HG03442 (cell line): ENCODE results near the gene PC.

ENCODE experiments used
- ATAC-seq: cut with Tn5 transposase; IDR thresholded peaks from one replicate; pipeline ENCODE4 v1.9.1; 2021; ENCODE audit warnings: mild to moderate bottlenecking, moderate library complexity; ENCODE audit not compliant: unreplicated experiment

The PC gene

GRCh38 chr11:66857234-66857926, 100.8 kb downstream of the PC start:
- ATAC-seq: no peak

- ATAC-seq: peak; percentile 14
These were observed 101.5 kb downstream of the PC start, which contains the start of gene LRFN4 for GRCh38 chr11:66856496-66857233. TSS of gene LRFN4 (plus strand) at chr11:66857064. CDS start at chr11:66857745, 681 bp downstream.

GRCh38 chr11:66855574-66856495, 102.3 kb downstream of the PC start:
- peak; percentile 63 for ATAC-seq

GRCh38 chr11:66854729-66855211, 103.4 kb downstream of the PC start:
- no peak for ATAC-seq

- ATAC-seq: no peak
These were observed 103.9 kb downstream of the PC start for GRCh38 chr11:66854231-66854661.

- ATAC-seq: no peak
These were observed 104.6 kb downstream of the PC start for GRCh38 chr11:66853242-66854229.

GRCh38 chr11:66852466-66853241, 105.5 kb downstream of the PC start:
- no peak for ATAC-seq

- no peak for ATAC-seq
These were observed 106.3 kb downstream of the PC start for GRCh38 chr11:66851698-66852465.

- ATAC-seq: no peak
These were observed 107.0 kb downstream of the PC start for GRCh38 chr11:66851239-66851596.

- ATAC-seq: no peak
These were observed 107.5 kb downstream of the PC start for GRCh38 chr11:66850588-66851238.

GRCh38 chr11:66850235-66850587, 108.0 kb downstream of the PC start:
- no peak for ATAC-seq

GRCh38 chr11:66849501-66850234, 108.5 kb downstream of the PC start:
- ATAC-seq: no peak

GRCh38 chr11:66848671-66849500, 109.3 kb downstream of the PC start:
- ATAC-seq: no peak

- no peak for ATAC-seq
These were observed 110.5 kb downstream of the PC start for GRCh38 chr11:66847461-66848232.

GRCh38 chr11:66846671-66847091, 111.5 kb downstream of the PC start:
- ATAC-seq: no peak

- no peak for ATAC-seq
These were observed 112.3 kb downstream of the PC start for GRCh38 chr11:66845876-66846212.
